ENCODE data around the gene KASH5. TPM values are rescaled to one million over a fixed set of nuclear protein-coding genes. Genes with fewer than 3 reads are reported as not detected.

The KASH5 gene
- total and polyA plus RNA-seq, 2 donors, result 0.09 TPM

GRCh38 chr19:49435670-49436069, 47.6 kb downstream of the KASH5 start:
- Histone ChIP-seq H3K27ac (ENCODE audit: low read depth in 1 of 2, low read length in 1 of 2) (no peak overlapping the region), H3K4me1 (ENCODE audit: control insufficient read depth in 2 of 2, insufficient read depth in 2 of 2, low read length in 2 of 2) (peaks cover 0 to 13% of the 10 kb centered on the region in 2 donors), H3K9me3 (ENCODE audit: control insufficient read depth in 2 of 2, insufficient read depth in 1 of 2, low read length in 1 of 2) (peaks cover 4 to 35% of the 10 kb centered on the region in 2 donors), H3K4me3 (ENCODE audit: low read length in 2 of 2) (no peak overlapping the region), H3K27me3 (ENCODE audit: control insufficient read depth in 2 of 2, insufficient read depth in 1 of 2, low read length in 1 of 2) (peaks cover 90 to 100% of the 10 kb centered on the region in 2 donors), H3K36me3 (ENCODE audit: control insufficient read depth in 2 of 2, insufficient read depth in 2 of 2, low read length in 1 of 2) (no peaks in the 10 kb centered on the region)
- WGBS, result 91% methylated on average over 10 of the region's 10 CpGs
- DNase-seq (ENCODE audit: low read depth in 6 of 9, low spot score in 9 of 9), result no peak

- Histone ChIP-seq H3K4me1 (ENCODE audit: control insufficient read depth in 2 of 2, insufficient read depth in 2 of 2, low read length in 2 of 2) (peaks cover 0 to 13% of the 10 kb centered on the region in 2 donors), H3K36me3 (ENCODE audit: control insufficient read depth in 2 of 2, insufficient read depth in 2 of 2, low read length in 1 of 2) (no peaks in the 10 kb centered on the region), H3K9me3 (ENCODE audit: control insufficient read depth in 2 of 2, insufficient read depth in 1 of 2, low read length in 1 of 2) (peaks cover 2 to 40% of the 10 kb centered on the region in 2 donors), H3K4me3 (ENCODE audit: low read length in 2 of 2) (no peak overlapping the region), H3K27ac (ENCODE audit: low read depth in 1 of 2, low read length in 1 of 2) (no peak overlapping the region), H3K27me3 (ENCODE audit: control insufficient read depth in 2 of 2, insufficient read depth in 1 of 2, low read length in 1 of 2) (peaks cover 90 to 100% of the 10 kb centered on the region in 2 donors)
- peak in 3 of 9 donors; percentile 46 to 59 (median 50) for DNase-seq (ENCODE audit: low read depth in 6 of 9, low spot score in 9 of 9)
- 15% methylated on average over 42 of the region's 42 CpGs for WGBS
Observed at GRCh38 chr19:49436381-49437017, 48.5 kb downstream of the KASH5 start.

GRCh38 chr19:49437231-49437630, 49.2 kb downstream of the KASH5 start:
- DNase-seq (ENCODE audit: low read depth in 6 of 9, low spot score in 9 of 9), result no peak
- Histone ChIP-seq H3K27me3 (ENCODE audit: control insufficient read depth in 2 of 2, insufficient read depth in 1 of 2, low read length in 1 of 2) (peaks cover 90 to 100% of the 10 kb centered on the region in 2 donors), H3K4me3 (ENCODE audit: low read length in 2 of 2) (no peak overlapping the region), H3K27ac (ENCODE audit: low read depth in 1 of 2, low read length in 1 of 2) (no peak overlapping the region), H3K36me3 (ENCODE audit: control insufficient read depth in 2 of 2, insufficient read depth in 2 of 2, low read length in 1 of 2) (no peaks in the 10 kb centered on the region), H3K4me1 (ENCODE audit: control insufficient read depth in 2 of 2, insufficient read depth in 2 of 2, low read length in 2 of 2) (peaks cover 0 to 15% of the 10 kb centered on the region in 2 donors), H3K9me3 (ENCODE audit: control insufficient read depth in 2 of 2, insufficient read depth in 1 of 2, low read length in 1 of 2) (peaks cover 2 to 36% of the 10 kb centered on the region in 2 donors)
- WGBS, result 29% methylated on average over 8 of the region's 8 CpGs

GRCh38 chr19:49438261-49438660, 50.2 kb downstream of the KASH5 start:
- H3K9me3 ChIP-seq (ENCODE audit: control insufficient read depth in 2 of 2, insufficient read depth in 1 of 2, low read length in 1 of 2), result peaks cover 2 to 34% of the 10 kb centered on the region in 2 donors
- no peaks in the 10 kb centered on the region for H3K36me3 ChIP-seq (ENCODE audit: control insufficient read depth in 2 of 2, insufficient read depth in 2 of 2, low read length in 1 of 2)
- H3K27ac ChIP-seq (ENCODE audit: low read depth in 1 of 2, low read length in 1 of 2), result no peak overlapping the region
- WGBS, result 21% methylated on average over 6 of the region's 6 CpGs
- H3K27me3 ChIP-seq (ENCODE audit: control insufficient read depth in 2 of 2, insufficient read depth in 1 of 2, low read length in 1 of 2), result peaks cover 85 to 100% of the 10 kb centered on the region in 2 donors
- H3K4me1 ChIP-seq (ENCODE audit: control insufficient read depth in 2 of 2, insufficient read depth in 2 of 2, low read length in 2 of 2), result peaks cover 3 to 21% of the 10 kb centered on the region in 2 donors
- DNase-seq (ENCODE audit: low read depth in 6 of 9, low spot score in 9 of 9), result no peak
- H3K4me3 ChIP-seq (ENCODE audit: low read length in 2 of 2), result no peak overlapping the region

GRCh38 chr19:49439836-49440235, 51.8 kb downstream of the KASH5 start:
- H3K4me1 ChIP-seq (ENCODE audit: control insufficient read depth in 2 of 2, insufficient read depth in 2 of 2, low read length in 2 of 2), result peaks cover 3 to 23% of the 10 kb centered on the region in 2 donors
- H3K27me3 ChIP-seq (ENCODE audit: control insufficient read depth in 2 of 2, insufficient read depth in 1 of 2, low read length in 1 of 2), result peaks cover 73 to 85% of the 10 kb centered on the region in 2 donors
- H3K4me3 ChIP-seq (ENCODE audit: low read length in 2 of 2), result no peak overlapping the region
- DNase-seq (ENCODE audit: low read depth in 6 of 9, low spot score in 9 of 9), result no peak
- WGBS, result 56% methylated on average over 6 of the region's 6 CpGs
- no peaks in the 10 kb centered on the region for H3K36me3 ChIP-seq (ENCODE audit: control insufficient read depth in 2 of 2, insufficient read depth in 2 of 2, low read length in 1 of 2)
- H3K9me3 ChIP-seq (ENCODE audit: control insufficient read depth in 2 of 2, insufficient read depth in 1 of 2, low read length in 1 of 2), result peaks cover 2 to 30% of the 10 kb centered on the region in 2 donors
- H3K27ac ChIP-seq (ENCODE audit: low read depth in 1 of 2, low read length in 1 of 2), result no peak overlapping the region

- no peak overlapping the region for H3K4me3 ChIP-seq (ENCODE audit: low read length in 2 of 2)
- WGBS, result 42% methylated on average over 19 of the region's 19 CpGs
Observed at GRCh38 chr19:49440439-49441209, 52.6 kb downstream of the KASH5 start.

GRCh38 chr19:49441210-49441959, 53.3 kb downstream of the KASH5 start, which contains the start of gene SLC17A7:
Gene SLC17A7 (minus strand): TSS chr19:49441527. CDS start chr19:49441379, 148 bp downstream.
- H3K27me3 ChIP-seq (ENCODE audit: control insufficient read depth in 2 of 2, insufficient read depth in 1 of 2, low read length in 1 of 2), result peaks cover 58 to 70% of the 10 kb centered on the region in 2 donors
- peak within 1 kb of the TSS in 1 of 2 donors; percentile 10 for H3K4me3 ChIP-seq (ENCODE audit: low read length in 2 of 2)
- WGBS, result 7% methylated on average over 56 of the region's 56 CpGs
- no peak within 1 kb of the TSS for H3K27ac ChIP-seq (ENCODE audit: low read depth in 1 of 2, low read length in 1 of 2)
- peaks cover 3 to 18% of the 10 kb centered on the region in 2 donors for H3K4me1 ChIP-seq (ENCODE audit: control insufficient read depth in 2 of 2, insufficient read depth in 2 of 2, low read length in 2 of 2)
- no peak for DNase-seq (ENCODE audit: low read depth in 6 of 9, low spot score in 9 of 9)
- peaks cover 0 to 17% of the 10 kb centered on the region in 2 donors for H3K9me3 ChIP-seq (ENCODE audit: control insufficient read depth in 2 of 2, insufficient read depth in 1 of 2, low read length in 1 of 2)
- H3K36me3 ChIP-seq (ENCODE audit: control insufficient read depth in 2 of 2, insufficient read depth in 2 of 2, low read length in 1 of 2), result peaks cover under 1 to 2% of the 10 kb centered on the region in 2 donors

More at GRCh38 chr19:49440439-49441209, 52.6 kb downstream of the KASH5 start:
- Histone ChIP-seq H3K9me3 (ENCODE audit: control insufficient read depth in 2 of 2, insufficient read depth in 1 of 2, low read length in 1 of 2) (peaks cover 2 to 23% of the 10 kb centered on the region in 2 donors), H3K27ac (ENCODE audit: low read depth in 1 of 2, low read length in 1 of 2) (no peak overlapping the region), H3K27me3 (ENCODE audit: control insufficient read depth in 2 of 2, insufficient read depth in 1 of 2, low read length in 1 of 2) (peaks cover 65 to 77% of the 10 kb centered on the region in 2 donors), H3K4me1 (ENCODE audit: control insufficient read depth in 2 of 2, insufficient read depth in 2 of 2, low read length in 2 of 2) (peaks cover 3 to 23% of the 10 kb centered on the region in 2 donors), H3K36me3 (ENCODE audit: control insufficient read depth in 2 of 2, insufficient read depth in 2 of 2, low read length in 1 of 2) (no peaks in the 10 kb centered on the region)
- DNase-seq (ENCODE audit: low read depth in 6 of 9, low spot score in 9 of 9), result no peak

GRCh38 chr19:49441960-49442350, 53.9 kb downstream of the KASH5 start:
- 42% methylated on average over 14 of the region's 14 CpGs for WGBS

More at GRCh38 chr19:49441960-49442350, 53.9 kb downstream of the KASH5 start:
- no peak overlapping the region for H3K27ac ChIP-seq (ENCODE audit: low read depth in 1 of 2, low read length in 1 of 2)
- H3K36me3 ChIP-seq (ENCODE audit: control insufficient read depth in 2 of 2, insufficient read depth in 2 of 2, low read length in 1 of 2), result peaks cover 6 to 8% of the 10 kb centered on the region in 2 donors
- DNase-seq (ENCODE audit: low read depth in 6 of 9, low spot score in 9 of 9), result no peak
- peaks cover 53 to 64% of the 10 kb centered on the region in 2 donors for H3K27me3 ChIP-seq (ENCODE audit: control insufficient read depth in 2 of 2, insufficient read depth in 1 of 2, low read length in 1 of 2)
- H3K9me3 ChIP-seq (ENCODE audit: control insufficient read depth in 2 of 2, insufficient read depth in 1 of 2, low read length in 1 of 2), result peaks cover 0 to 12% of the 10 kb centered on the region in 2 donors
- H3K4me1 ChIP-seq (ENCODE audit: control insufficient read depth in 2 of 2, insufficient read depth in 2 of 2, low read length in 2 of 2), result peaks cover 3 to 13% of the 10 kb centered on the region in 2 donors
- no peak overlapping the region for H3K4me3 ChIP-seq (ENCODE audit: low read length in 2 of 2)
